RWPE2 (cell line): ENCODE measurements around the gene HERC3.
A peak's percentile ranks its signal among the peaks of the same experiment; 100 is the strongest.

Experiments used
- ATAC-seq: fragments of 200-7000 bp; cut with Tn5 transposase; 3 replicates; pipeline ENCODE4 v1.9.1; 2021; ENCODE audit warnings: low read depth
- DNase-seq: peaks from one replicate; pipeline ENCODE4 v3.0.0-alpha.2; 2020; ENCODE audit warnings: low spot score
- H3K27ac ChIP-seq: fragments of 450-650 bp; 2 replicates; pipeline ENCODE4 v1.5.1; 2017; ENCODE audit warnings: mild to moderate bottlenecking; ENCODE audit not compliant: poor library complexity, severe bottlenecking
- H3K27me3 ChIP-seq: fragments of 250-450 bp; sonication (Bioruptor Pico); 2 replicates; pipeline ENCODE4 v1.5.1; 2021; ENCODE audit warnings: mild to moderate bottlenecking, moderate library complexity; ENCODE audit not compliant: insufficient read depth, poor library complexity, severe bottlenecking
- H3K36me3 ChIP-seq: fragments of 250-450 bp; sonication (Bioruptor Pico); 2 replicates; pipeline ENCODE4 v1.5.1; 2020; ENCODE audit warnings: low read depth, mild to moderate bottlenecking, moderate library complexity
- H3K4me1 ChIP-seq: fragments of 250-450 bp; sonication (Bioruptor Pico); 2 replicates; pipeline ENCODE4 v1.5.1; 2021; ENCODE audit warnings: mild to moderate bottlenecking, moderate library complexity; ENCODE audit not compliant: insufficient read depth, poor library complexity, severe bottlenecking
- H3K4me3 ChIP-seq: fragments of 250-450 bp; sonication (Bioruptor Pico); 2 replicates; pipeline ENCODE4 v1.5.1; 2021; ENCODE audit warnings: mild to moderate bottlenecking, moderate library complexity; ENCODE audit not compliant: severe bottlenecking
- H3K9me3 ChIP-seq: fragments of 250-450 bp; sonication (Bioruptor Pico); 2 replicates; pipeline ENCODE4 v1.5.1; 2021; ENCODE audit warnings: mild to moderate bottlenecking, moderate library complexity; ENCODE audit not compliant: severe bottlenecking
- TF ChIP-seq, protein P1 (sequence below): fragments of 450-650 bp; IDR thresholded peaks from one replicate; pipeline ENCODE4 v1.5.1; 2017; ENCODE audit warnings: mild to moderate bottlenecking, moderate library complexity; ENCODE audit not compliant: poor library complexity, severe bottlenecking

Gene HERC3

DNA sequence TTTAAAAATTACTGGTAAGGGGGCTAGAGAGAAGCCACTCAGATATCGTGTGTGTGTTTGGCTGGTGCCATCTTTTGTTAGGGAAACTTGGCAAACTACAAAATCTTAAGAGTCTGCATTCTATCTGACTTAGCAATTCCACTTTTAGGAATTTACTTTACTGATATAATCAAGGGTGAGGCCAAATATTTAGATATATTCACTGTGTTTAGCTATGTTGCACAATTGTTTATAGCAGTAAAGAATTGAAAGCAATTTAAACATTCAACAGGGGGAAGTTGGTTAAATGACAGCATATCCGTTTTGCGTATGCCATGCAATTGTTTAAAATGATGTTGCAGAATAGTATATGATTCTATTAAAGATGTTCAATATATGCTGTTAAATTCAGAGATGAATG lies 6.4 kb upstream of the HERC3 start:
- TF ChIP-seq, protein P1, sequence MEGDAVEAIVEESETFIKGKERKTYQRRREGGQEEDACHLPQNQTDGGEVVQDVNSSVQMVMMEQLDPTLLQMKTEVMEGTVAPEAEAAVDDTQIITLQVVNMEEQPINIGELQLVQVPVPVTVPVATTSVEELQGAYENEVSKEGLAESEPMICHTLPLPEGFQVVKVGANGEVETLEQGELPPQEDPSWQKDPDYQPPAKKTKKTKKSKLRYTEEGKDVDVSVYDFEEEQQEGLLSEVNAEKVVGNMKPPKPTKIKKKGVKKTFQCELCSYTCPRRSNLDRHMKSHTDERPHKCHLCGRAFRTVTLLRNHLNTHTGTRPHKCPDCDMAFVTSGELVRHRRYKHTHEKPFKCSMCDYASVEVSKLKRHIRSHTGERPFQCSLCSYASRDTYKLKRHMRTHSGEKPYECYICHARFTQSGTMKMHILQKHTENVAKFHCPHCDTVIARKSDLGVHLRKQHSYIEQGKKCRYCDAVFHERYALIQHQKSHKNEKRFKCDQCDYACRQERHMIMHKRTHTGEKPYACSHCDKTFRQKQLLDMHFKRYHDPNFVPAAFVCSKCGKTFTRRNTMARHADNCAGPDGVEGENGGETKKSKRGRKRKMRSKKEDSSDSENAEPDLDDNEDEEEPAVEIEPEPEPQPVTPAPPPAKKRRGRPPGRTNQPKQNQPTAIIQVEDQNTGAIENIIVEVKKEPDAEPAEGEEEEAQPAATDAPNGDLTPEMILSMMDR = no peak
- ATAC-seq (no peak), DNase-seq (no peak)
- Histone ChIP-seq H3K27me3 (no peaks in the 10 kb centered on the region), H3K4me3 (no peak overlapping the region), H3K4me1 (no peaks in the 10 kb centered on the region), H3K9me3 (no peaks in the 10 kb centered on the region), H3K27ac (no peak overlapping the region), H3K36me3 (no peaks in the 10 kb centered on the region)

- Histone ChIP-seq H3K9me3 (no peaks in the 10 kb centered on the region), H3K4me1 (no peaks in the 10 kb centered on the region), H3K27ac (no peak overlapping the region), H3K36me3 (no peaks in the 10 kb centered on the region), H3K27me3 (no peaks in the 10 kb centered on the region), H3K4me3 (no peak overlapping the region)
- no peak for DNase-seq
- TF ChIP-seq, protein P1 = no peak
- no peak for ATAC-seq
Observed at GRCh38 chr4:88587306-88587705, 5.0 kb upstream of the HERC3 start.

GRCh38 chr4:88592600-88593448 lies 544 bp downstream of the HERC3 start:
- peaks cover 16% of the 10 kb centered on the region for H3K4me1 ChIP-seq
- DNase-seq = peak; percentile 95
- peak overlapping the region; percentile 67 for H3K4me3 ChIP-seq
- H3K36me3 ChIP-seq = peaks cover 22% of the 10 kb centered on the region
- peak; percentile 77 for ATAC-seq
- peak overlapping the region; percentile 100 for H3K27ac ChIP-seq
- H3K9me3 ChIP-seq = no peaks in the 10 kb centered on the region
- TF ChIP-seq, protein P1 = no peak
- H3K27me3 ChIP-seq = no peaks in the 10 kb centered on the region

GRCh38 chr4:88597970-88598660 lies 5.8 kb downstream of the HERC3 start:
- peaks cover 51% of the 10 kb centered on the region for H3K36me3 ChIP-seq
- ATAC-seq = no peak
- H3K9me3 ChIP-seq = no peaks in the 10 kb centered on the region
- H3K4me3 ChIP-seq = no peak overlapping the region
- peaks cover 61% of the 10 kb centered on the region for H3K4me1 ChIP-seq
- H3K27ac ChIP-seq = peak overlapping the region; percentile 100
- H3K27me3 ChIP-seq = no peaks in the 10 kb centered on the region
- TF ChIP-seq, protein P1 = no peak
- no peak for DNase-seq
